Measurements from ENCODE around the gene SYNDIG1. TPM values are rescaled to one million over a fixed set of nuclear protein-coding genes. Genes with fewer than 3 reads are reported as not detected.

The SYNDIG1 gene
- total RNA-seq, 4 donors from 2014 or later: not detected

DNA sequence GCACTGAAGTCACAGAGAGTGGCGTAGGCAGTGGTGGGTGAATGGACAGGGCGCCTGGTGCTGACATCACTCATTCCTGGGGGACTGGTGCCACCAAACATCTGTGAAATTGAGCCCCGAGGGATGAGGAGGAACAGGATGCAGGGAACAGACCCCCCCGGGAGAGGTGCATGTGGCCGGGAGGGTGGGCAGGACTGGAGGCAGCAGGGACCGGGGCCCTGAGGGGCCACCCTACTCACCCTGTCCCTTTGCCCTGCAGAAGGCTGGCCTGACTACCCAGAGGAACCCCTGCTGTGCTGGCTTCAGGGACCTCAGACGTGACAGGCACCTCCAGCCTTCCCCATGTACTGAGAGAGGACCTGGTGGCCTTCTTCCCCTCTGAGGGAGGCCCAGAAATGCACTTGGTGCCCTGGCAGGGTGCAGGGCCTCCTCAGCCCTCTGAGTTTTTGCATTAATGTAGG, 25.1 kb downstream of the SYNDIG1 start:
- TF ChIP-seq POLR2A (IDR thresholded peaks at IDR 0.05) (no peak), CTCF (IDR thresholded peaks at IDR 0.05) (no peak)
- no peak for DNase-seq
- no peaks in the 10 kb centered on the region for H3K36me3 ChIP-seq

GRCh38 chr20:24495266-24495665, 25.8 kb downstream of the SYNDIG1 start:
- no peak overlapping the region for H3K27ac ChIP-seq
- H3K9me3 ChIP-seq: no peaks in the 10 kb centered on the region
- WGBS, 2 donors: 68 to 72% methylated on average over 4 to 7 of the region's 8 CpGs
- no peak for TF ChIP-seq CTCF (IDR thresholded peaks at IDR 0.05)
- no peak for TF ChIP-seq POLR2A (IDR thresholded peaks at IDR 0.05)
- no peaks in the 10 kb centered on the region for H3K36me3 ChIP-seq
- intact Hi-C loops (cut with DNase I): no loop called here
- no peaks in the 10 kb centered on the region for H3K27me3 ChIP-seq
- DNase-seq: no peak
- no peaks in the 10 kb centered on the region for H3K4me1 ChIP-seq
- no peak overlapping the region for H3K4me3 ChIP-seq

More for the DNA sequence above, 25.1 kb downstream of the SYNDIG1 start:
- Histone ChIP-seq H3K27ac (no peak overlapping the region), H3K4me3 (no peak overlapping the region), H3K4me1 (no peaks in the 10 kb centered on the region), H3K9me3 (no peaks in the 10 kb centered on the region), H3K27me3 (no peaks in the 10 kb centered on the region)
- 67 to 81% methylated on average over 3 to 4 of the region's 7 CpGs for WGBS, 2 donors
- intact Hi-C loops (cut with DNase I): no loop called here

DNA sequence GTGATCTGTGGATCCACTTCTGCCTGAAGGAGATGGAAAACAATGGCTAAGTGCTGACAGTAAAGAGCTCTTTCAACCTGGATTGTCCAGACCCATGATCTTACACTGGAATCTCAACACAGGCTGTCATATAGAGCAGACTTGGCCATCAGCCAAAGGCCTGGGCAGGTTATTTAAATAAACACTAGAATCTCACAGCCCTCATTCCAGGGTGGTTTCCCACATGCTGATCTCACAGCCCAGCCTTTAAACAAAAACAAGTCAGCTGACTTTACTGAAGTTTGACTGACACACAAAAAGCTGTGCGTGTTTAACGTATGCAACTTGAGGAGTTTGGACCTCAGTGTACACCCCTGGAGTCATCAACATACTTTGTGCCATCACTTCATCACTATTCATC, 28.4 kb downstream of the SYNDIG1 start:
- 40 to 49% methylated on average over 2 of the region's 2 CpGs for WGBS, 2 donors
- H3K27me3 ChIP-seq: peaks cover 0 to 4% (median 0%) of the 10 kb centered on the region in 4 donors
- H3K36me3 ChIP-seq: no peaks in the 10 kb centered on the region
- no peaks in the 10 kb centered on the region for H3K4me1 ChIP-seq
- no peak overlapping the region for H3K27ac ChIP-seq
- intact Hi-C loops (cut with DNase I): no loop called here
- no peak overlapping the region for H3K4me3 ChIP-seq
- DNase-seq: no peak
- TF ChIP-seq CTCF (IDR thresholded peaks at IDR 0.05) (no peak), POLR2A (IDR thresholded peaks at IDR 0.05) (no peak)
- H3K9me3 ChIP-seq: no peaks in the 10 kb centered on the region

DNA sequence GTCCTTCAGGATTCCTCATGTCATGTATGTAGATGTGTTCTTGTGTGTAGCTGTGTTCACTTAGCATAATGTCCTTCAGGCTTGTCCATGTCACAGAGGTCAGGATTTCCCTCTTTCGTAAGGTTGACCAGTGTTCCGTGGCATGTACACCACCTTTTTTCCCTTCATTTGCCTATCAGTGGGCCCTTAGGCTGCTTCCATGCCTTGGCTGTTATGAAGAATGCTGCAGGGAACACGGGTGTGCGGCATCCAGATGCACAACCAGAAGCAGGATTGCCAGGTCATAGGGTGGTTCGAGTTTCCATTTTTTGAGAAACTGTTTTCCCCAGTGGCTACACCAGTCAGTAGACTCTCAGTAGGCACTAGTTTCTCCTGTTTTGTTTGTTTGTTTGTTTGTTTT, 29.2 kb downstream of the SYNDIG1 start:
- 89 to 93% methylated on average over 3 to 5 of the region's 5 CpGs for WGBS, 2 donors
- H3K27ac ChIP-seq: no peak overlapping the region
- H3K9me3 ChIP-seq: no peaks in the 10 kb centered on the region
- no peak for DNase-seq
- intact Hi-C loops (cut with DNase I): no loop called here
- TF ChIP-seq POLR2A (IDR thresholded peaks at IDR 0.05) (no peak), CTCF (IDR thresholded peaks at IDR 0.05) (no peak)
- no peak overlapping the region for H3K4me3 ChIP-seq
- no peaks in the 10 kb centered on the region for H3K4me1 ChIP-seq
- peaks cover 0 to 4% (median 0%) of the 10 kb centered on the region in 4 donors for H3K27me3 ChIP-seq
- no peaks in the 10 kb centered on the region for H3K36me3 ChIP-seq

- intact Hi-C loops (cut with DNase I): no loop called here
- Histone ChIP-seq H3K27ac (no peak overlapping the region), H3K9me3 (no peaks in the 10 kb centered on the region), H3K27me3 (peaks cover 0 to 4% (median 0%) of the 10 kb centered on the region in 4 donors), H3K36me3 (no peaks in the 10 kb centered on the region), H3K4me3 (no peak overlapping the region), H3K4me1 (no peaks in the 10 kb centered on the region)
- no peak for TF ChIP-seq POLR2A (IDR thresholded peaks at IDR 0.05)
- TF ChIP-seq CTCF (IDR thresholded peaks at IDR 0.05): no peak
- 82 to 88% methylated on average over 4 to 6 of the region's 6 CpGs for WGBS, 2 donors
- DNase-seq: no peak
These were observed 30.0 kb downstream of the SYNDIG1 start for GRCh38 chr20:24499472-24499871.
